ENCODE measurements around the gene STX4. TPM values are rescaled to one million over a fixed set of nuclear protein-coding genes. Genes with fewer than 3 reads are reported as not detected.

The STX4 gene
- total RNA-seq, 1 donor from 2014 or later = 35.3 TPM

DNA sequence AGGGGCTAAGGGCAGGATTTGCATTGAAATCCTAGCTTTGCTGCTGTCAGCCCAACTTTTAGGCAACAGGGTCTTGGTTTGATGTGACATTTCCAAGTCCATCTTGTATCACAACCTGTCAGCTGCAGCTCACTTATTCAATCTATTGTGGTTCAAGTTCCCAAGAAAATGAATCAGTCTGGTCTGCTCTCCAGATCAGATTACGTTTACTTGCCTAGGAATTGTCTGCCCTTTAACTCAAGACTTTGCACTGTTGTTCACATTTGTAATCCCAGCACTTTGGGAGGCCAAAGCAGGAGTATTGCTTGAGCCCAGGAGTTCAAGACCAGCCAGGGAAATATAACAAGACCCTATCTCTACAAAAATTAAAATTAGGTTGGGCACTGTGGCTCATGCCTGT, 10.0 kb downstream of the STX4 start:
- DNase-seq (ENCODE audit: extremely low spot score, unreplicated experiment) = no peak
- no peak overlapping the region for H3K27ac Mint-ChIP-seq

DNA sequence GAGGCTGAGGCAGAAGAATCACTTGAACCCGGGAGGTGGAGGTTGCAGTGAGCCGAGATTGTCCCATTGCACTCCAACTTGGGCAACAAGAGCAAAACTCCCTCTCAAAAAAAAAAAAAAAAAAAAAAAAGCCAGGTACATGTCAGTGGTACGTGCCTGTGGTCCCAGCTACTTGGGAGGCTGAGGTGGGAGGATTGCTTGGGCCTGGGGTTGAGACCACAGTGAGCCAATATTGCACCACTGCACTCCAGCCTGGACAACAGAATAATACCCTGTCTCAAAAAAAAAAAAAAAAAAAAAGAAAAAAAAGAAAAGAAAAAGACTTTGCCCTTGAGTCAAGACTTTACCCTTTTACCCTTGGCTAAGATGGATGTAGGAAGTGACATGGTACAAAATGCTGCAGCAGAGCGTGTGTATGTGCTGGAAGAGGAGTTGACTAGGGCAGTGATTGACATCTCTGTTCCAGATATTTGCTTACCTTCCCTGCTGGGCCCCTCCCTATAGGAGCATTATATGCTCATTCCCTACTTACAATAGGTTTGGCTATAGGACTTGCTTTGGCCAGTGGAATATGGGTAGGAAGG, 10.6 kb downstream of the STX4 start:
- no peak for TF ChIP-seq CTCF (conservative IDR thresholded peaks at IDR 0.05)
- no peak for DNase-seq (ENCODE audit: extremely low spot score, unreplicated experiment)
- H3K9me3 Mint-ChIP-seq = no peaks in the 10 kb centered on the region
- no peaks in the 10 kb centered on the region for H3K36me3 Mint-ChIP-seq
- no peaks in the 10 kb centered on the region for H3K27me3 Mint-ChIP-seq
- H3K4me3 Mint-ChIP-seq = no peak overlapping the region
- no peaks in the 10 kb centered on the region for H3K4me1 Mint-ChIP-seq (ENCODE audit: unreplicated experiment)
- H3K27ac Mint-ChIP-seq = no peak overlapping the region

More for the DNA sequence above, 10.0 kb downstream of the STX4 start:
- no peaks in the 10 kb centered on the region for H3K4me1 Mint-ChIP-seq (ENCODE audit: unreplicated experiment)
- H3K4me3 Mint-ChIP-seq = no peak overlapping the region
- no peak for TF ChIP-seq CTCF (conservative IDR thresholded peaks at IDR 0.05)
- H3K36me3 Mint-ChIP-seq = no peaks in the 10 kb centered on the region
- H3K9me3 Mint-ChIP-seq = no peaks in the 10 kb centered on the region
- no peaks in the 10 kb centered on the region for H3K27me3 Mint-ChIP-seq

DNA sequence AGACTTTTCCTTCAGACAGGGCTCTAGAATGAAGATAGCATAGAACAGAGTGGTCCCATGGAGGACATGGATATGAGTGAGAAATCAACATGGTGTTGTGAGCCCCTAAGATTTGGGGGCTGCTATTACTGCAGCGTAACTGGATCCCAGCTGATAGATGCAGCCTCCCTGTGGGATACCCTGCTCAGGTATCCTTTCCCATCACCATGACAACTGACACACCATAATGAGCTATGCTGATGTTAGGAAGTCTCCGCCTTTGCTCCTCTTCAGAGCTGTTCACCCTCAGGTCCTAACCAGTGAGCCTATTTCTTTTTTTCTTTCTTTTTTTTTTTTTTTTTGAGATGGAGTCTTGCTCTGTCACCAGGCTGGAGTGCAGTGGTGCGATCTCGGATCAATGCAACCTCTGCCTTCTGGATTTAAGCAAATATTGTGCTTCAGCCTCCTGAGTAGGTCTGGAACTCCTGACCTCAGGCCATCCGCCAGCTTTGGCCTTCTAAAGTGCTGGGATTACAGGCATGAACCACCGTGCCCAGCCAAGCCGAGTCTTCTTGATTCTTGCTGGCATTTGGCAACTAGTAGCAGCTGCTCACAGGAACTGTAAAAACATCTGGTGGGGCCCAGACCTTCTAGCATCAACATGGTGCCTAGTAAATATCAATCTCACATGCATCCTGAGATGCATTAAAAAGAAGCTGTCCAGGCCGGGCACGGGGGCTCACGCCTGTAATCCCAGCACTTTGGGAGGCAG, 17.1 kb downstream of the STX4 start:
- Mint-ChIP-seq H3K27me3 (no peaks in the 10 kb centered on the region), H3K27ac (no peak overlapping the region), H3K4me3 (no peak overlapping the region), H3K9me3 (no peaks in the 10 kb centered on the region), H3K4me1 (ENCODE audit: unreplicated experiment) (no peaks in the 10 kb centered on the region), H3K36me3 (no peaks in the 10 kb centered on the region)
- no peak for TF ChIP-seq CTCF (conservative IDR thresholded peaks at IDR 0.05)
- no peak for DNase-seq (ENCODE audit: extremely low spot score, unreplicated experiment)

- TF ChIP-seq CTCF (conservative IDR thresholded peaks at IDR 0.05) = no peak
- Mint-ChIP-seq H3K27me3 (no peaks in the 10 kb centered on the region), H3K4me3 (no peak overlapping the region), H3K4me1 (ENCODE audit: unreplicated experiment) (no peaks in the 10 kb centered on the region), H3K9me3 (no peaks in the 10 kb centered on the region), H3K36me3 (no peaks in the 10 kb centered on the region), H3K27ac (no peak overlapping the region)
- DNase-seq (ENCODE audit: extremely low spot score, unreplicated experiment) = no peak
Observed at GRCh38 chr16:31052114-31052513, 18.8 kb downstream of the STX4 start.

GRCh38 chr16:31055613-31056012, 22.3 kb downstream of the STX4 start:
- no peak for DNase-seq (ENCODE audit: extremely low spot score, unreplicated experiment)
- Mint-ChIP-seq H3K4me3 (no peak overlapping the region), H3K36me3 (no peaks in the 10 kb centered on the region), H3K9me3 (no peaks in the 10 kb centered on the region), H3K27ac (no peak overlapping the region), H3K4me1 (ENCODE audit: unreplicated experiment) (no peaks in the 10 kb centered on the region), H3K27me3 (no peaks in the 10 kb centered on the region)
- no peak for TF ChIP-seq CTCF (conservative IDR thresholded peaks at IDR 0.05)

All from type B pancreatic cell (in vitro differentiated cells).